ACHN (cell line): ENCODE results near the gene L3MBTL4.
A peak's percentile ranks its signal among the peaks of the same experiment; 100 is the strongest.
"Not testable (repeated sequence)": the region's sequence is repeated elsewhere in the genome, so short reads cannot be mapped to it uniquely, and the experiment has no call there.

ENCODE experiments used
- DNase-seq: peaks from one replicate; pipeline ENCODE4 v3.0.0-alpha.2; 2015
- in situ Hi-C: cut with HindIII; loops from 2 replicates; pipeline ENCODE4 v1.10.0; 2017; ENCODE audit warnings: low sequenced_read_pairs, low pct_ligation_motif_present, low pct_unique_long_range_greater_than_20kb

The L3MBTL4 gene

GRCh38 chr18:6409933-6410332 is 4.8 kb downstream of the L3MBTL4 start:
- DNase-seq: no peak
- in situ Hi-C loops: no loop called here

GRCh38 chr18:6408543-6408942 is 6.2 kb downstream of the L3MBTL4 start:
- in situ Hi-C loops, DNase-seq: not testable (repeated sequence)

DNA sequence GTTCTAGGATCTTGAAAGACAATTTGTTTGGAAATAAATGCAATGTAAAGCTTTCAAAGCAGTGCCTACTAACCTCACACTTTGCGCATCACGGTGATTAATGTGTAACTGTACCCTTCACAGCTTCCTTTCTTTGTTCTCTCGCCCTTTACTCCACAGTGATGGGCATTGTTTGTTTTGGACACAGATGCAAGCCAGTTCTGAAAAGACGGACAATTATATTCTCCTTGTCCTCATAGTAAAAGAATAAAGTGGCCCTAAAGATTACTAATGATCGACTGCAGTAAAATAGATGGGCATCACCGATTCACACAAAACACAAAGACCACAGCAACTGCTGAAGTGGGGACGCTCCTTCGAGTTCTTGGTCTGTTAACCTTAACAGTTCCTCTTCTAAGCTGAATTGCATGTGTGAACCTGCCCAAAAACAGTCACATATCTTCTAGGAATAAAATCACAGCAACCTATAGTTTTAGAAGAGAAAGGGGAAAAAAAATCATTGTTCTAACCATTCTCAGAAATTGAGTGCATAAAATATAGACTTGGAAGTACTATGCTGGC is 7.7 kb downstream of the L3MBTL4 start:
- in situ Hi-C loops: no loop called here
- DNase-seq: no peak

DNA sequence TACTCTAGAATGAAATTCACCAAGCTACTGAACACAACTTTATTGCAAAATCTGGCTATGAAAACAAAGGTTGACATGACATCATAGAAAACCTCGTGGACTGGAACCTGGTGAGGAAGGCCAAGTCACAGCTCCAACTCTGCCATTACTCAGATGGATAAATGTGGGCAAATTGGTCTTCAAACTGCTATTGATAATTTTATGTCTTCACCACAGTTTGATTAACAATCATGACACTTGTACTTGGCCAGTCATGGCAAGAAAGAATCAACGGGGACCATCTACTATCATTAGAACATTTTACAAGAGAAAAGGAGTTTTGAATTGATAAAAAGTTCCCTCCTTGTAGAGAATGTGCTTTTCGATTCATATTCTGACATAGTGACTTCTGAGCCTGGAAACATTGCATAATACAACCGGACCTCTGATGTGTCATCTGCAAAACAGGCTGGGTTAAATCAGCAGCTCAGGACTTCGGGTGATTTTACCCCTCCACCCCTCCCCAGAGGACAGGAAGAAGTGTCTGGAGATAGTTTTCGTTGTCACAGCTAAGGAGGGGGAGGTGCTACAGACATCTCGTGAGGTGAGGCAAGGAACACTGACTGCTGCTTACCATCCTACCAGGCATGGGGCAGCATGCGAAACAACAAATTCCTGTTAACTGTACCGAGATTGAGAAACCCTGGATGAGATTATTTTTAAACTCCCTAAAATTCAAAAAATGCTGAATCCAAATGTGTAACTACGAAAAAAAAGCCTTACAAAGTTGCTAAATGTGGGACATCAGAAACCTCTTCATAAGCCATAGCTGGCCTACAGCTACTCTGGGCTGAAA is 8.4 kb downstream of the L3MBTL4 start:
- peak; percentile 3 for DNase-seq
- in situ Hi-C loops: no loop called here

DNA sequence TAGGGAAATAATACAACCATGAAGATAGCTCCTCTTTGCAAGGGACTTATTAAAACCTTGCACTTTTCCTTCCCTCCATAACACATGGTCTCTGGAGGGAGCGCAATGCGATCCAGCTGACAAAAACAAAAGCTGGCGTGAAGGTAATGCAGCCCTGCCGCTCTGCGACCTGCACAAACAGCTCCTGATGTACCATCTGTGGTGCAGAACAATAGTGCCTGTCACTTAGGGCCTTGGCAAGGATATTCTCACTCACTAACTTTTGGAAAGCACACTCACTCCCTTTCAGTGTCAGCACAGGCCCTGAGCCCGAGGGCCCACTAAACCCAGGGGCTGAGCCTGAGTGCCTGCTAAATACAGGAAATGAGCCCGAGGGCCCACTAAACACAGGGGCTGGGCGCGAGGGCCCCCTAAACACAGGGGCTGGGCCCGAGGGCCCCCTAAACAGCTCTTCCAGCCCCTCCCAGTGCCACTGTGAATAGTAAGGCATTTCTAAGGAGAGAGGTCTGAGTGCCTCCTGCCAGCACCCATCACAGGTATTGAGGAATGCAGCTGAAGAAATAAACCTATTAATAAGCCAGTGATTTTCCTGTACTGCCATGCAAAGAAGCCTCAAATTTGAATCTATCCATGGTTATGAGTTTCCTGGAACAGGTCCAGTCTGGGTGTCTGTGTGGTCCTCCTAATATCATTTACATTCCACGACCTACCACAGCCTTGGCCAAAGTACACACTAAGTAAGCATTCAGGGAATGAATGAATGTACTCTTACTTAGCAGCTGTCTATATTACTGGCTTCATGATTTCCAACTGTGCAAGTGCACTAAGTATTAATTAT is 9.3 kb downstream of the L3MBTL4 start:
- DNase-seq: no peak
- in situ Hi-C loops: no loop called here

DNA sequence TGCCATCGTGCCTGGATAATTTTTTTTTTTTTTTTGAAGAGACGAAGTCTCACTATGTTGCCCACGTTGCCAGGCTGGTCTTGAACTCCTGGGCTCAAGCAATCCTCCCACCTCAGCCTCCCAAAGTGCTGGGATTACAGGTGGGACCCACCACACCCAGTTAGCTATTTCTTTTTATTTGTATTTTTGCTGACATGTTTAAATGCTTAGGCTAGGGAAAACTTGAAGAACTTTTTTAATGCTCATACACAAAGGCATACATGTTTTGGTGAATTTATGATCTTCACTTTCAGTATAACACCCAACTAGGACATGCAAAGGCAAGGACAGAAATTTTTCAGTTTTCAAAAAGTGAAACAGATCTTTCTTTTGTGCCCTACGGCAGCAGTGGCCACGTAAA is 9.9 kb downstream of the L3MBTL4 start:
- in situ Hi-C loops: no loop called here
- DNase-seq: no peak

- DNase-seq: peak; percentile 10
- in situ Hi-C loops: no loop called here
These were observed 13.0 kb downstream of the L3MBTL4 start for GRCh38 chr18:6401687-6402086.

DNA sequence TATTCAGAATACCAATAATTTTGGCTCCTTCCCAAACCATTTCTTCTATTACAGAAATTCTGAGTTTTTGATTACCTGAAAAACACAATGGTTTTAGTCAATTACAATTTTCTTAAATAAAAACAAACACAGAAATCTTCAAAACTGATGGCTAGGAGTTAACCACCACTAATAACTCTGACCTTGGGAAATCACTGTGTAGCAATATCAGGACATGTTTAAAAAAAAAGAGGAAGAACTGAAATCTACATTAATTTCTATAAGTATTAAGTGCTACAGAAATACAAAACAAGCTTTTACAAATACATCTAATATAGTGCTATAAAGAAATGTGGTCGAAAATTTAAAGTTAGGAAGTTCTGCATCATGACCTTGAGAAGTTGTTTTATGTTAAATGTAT is 14.9 kb downstream of the L3MBTL4 start:
- DNase-seq: no peak
- in situ Hi-C loops: no loop called here

DNA sequence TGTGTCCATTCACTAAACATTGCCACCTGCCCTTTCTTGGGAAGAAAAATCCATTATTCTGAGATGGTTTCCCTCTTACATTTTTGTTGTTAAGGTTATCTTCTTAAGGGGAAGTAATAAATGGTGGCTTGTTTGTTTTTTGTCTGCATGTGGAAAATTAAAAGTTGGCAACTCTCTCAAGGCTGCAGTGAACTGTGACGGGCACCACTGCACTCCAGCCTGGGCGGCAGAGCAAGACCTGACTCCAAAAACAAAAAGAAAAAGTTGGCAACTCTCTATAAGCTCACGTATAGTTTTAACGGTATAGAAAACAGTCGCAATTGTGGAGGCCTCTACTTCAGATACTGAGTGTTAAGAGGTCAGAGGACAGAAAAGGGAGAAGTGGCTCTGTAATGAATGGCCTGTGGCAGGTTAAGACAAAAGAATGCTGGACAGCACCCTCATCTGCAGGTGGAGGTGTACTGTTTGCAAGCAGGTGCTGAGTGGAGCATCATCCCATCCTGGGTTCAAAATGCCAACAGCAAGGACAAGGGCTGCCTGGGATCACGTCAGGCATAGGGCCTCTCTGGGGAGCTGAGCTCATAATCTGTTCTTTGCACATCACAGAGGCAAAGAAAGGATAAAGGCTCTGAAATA is 16.7 kb downstream of the L3MBTL4 start:
- in situ Hi-C loops: no loop called here
- DNase-seq: no peak

GRCh38 chr18:6396847-6397246 is 17.9 kb downstream of the L3MBTL4 start:
- in situ Hi-C loops: no loop called here
- no peak for DNase-seq

DNA sequence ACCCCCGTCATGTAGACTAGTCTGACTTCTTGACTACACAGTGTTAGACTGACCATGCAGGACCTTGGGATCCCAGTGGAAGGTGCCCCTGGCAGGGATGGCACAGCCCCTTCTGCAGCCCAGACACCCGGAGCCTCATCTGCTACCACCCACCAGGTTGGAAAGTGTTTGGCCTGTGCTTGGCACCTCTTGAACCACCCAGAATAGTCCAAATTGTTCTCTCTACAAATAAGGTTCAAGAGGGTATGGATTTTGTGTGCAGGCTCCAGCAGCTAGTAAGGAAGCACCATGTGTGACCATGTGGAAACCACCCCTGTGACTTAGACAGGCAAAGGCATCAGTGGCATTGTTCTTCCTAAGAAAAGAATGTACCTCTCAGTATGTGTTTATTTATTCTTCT is 18.4 kb downstream of the L3MBTL4 start:
- in situ Hi-C loops: no loop called here
- DNase-seq: no peak

DNA sequence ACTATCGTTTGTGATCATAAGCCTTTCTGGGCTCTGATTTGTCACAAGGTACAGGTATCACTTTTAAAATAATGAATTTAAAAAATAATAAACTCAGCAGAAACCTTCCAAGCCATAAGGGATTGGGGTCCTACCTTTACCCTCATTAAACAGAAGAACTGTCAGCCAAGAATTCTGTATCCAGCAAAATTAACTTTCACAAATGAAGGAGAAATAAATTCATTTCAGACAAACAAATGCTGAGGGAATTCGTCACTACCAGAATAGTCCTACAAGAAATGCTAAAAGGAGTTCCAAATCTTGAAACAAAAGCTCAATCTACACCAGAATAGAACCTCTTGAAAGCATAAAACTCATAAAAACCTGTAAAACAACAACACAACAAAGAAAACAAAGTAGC is 25.7 kb downstream of the L3MBTL4 start:
- in situ Hi-C loops: no loop called here
- DNase-seq: no peak

GRCh38 chr18:6382963-6383362 is 31.7 kb downstream of the L3MBTL4 start:
- in situ Hi-C loops: no loop called here
- DNase-seq: no peak

- DNase-seq, in situ Hi-C loops: not testable (repeated sequence)
These were observed 37.2 kb downstream of the L3MBTL4 start for GRCh38 chr18:6377473-6377872.

DNA sequence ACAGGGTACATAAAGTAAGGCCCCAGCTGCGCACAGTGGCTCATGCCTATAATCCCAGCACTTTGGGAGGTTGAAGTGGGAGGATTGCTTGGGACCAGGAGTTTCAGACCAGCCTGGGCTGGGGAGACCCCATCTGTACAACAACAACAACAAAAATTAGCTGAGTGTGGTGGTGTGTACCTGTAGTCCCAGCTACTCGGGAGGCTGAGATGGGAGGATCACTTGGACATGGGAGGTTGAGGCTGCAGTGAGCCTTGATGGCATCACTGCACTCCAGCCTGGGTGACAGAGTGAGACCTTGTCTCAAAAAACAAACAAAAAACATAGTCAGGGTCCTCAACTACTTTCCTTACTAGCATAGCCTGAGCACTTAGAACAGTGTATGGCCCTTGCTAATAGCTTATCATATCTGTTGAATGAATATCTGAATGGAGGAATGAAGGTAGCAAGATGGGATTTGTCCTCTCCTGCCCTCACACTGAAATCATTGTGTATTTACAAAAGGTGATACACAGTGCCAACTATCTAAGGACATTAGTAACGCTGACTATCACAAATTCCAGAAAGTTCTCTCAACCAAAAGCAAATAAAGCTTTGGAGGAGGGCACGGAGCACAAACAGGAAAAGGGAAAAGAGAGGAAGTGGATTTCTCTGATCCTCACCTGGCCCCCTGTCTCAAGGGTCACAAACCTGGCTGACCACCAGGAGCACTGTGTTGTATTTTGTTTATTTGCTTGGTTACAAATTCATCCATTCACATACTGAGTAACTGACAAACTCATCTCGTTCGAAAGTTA is 38.1 kb downstream of the L3MBTL4 start:
- in situ Hi-C loops: no loop called here
- DNase-seq: no peak

- no peak for DNase-seq
- in situ Hi-C loops: no loop called here
These were observed 39.7 kb downstream of the L3MBTL4 start for GRCh38 chr18:6374935-6375529.

DNA sequence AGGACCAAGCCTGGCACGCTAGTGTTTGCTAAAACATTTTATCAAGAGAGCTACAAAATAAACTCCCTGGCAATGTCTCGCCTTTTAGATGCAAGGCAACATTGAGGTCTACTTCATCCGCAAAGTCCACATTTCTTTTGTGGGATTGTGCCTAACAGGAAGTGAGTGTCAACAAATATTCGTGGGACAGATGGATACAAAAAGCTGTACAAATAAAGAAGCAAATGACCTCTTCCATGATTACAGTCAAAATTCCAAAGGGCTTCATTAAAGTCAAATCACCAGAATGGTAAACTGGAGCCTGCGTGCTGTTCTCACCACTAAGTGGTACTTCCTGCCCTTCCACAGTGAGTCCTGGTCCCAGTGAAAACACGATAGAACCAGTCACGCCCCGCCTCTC is 40.4 kb downstream of the L3MBTL4 start:
- no peak for DNase-seq

GRCh38 chr18:6373187-6373586 is 41.5 kb downstream of the L3MBTL4 start:
- in situ Hi-C loops: no loop called here
- no peak for DNase-seq

More for the DNA sequence above, 40.4 kb downstream of the L3MBTL4 start:
- in situ Hi-C loops: no loop called here
